GM12864 (cell line): ENCODE data around the gene CCL28.

Experiments used
- DNase-seq: peaks from one replicate; pipeline ENCODE4 v3.0.0-alpha.2; 2011; ENCODE audit warnings: low read depth
- H3K4me3 ChIP-seq: 2 replicates; pipeline ENCODE4 v1.5.1; 2011; ENCODE audit warnings: mild to moderate bottlenecking, low read depth, low read length, control low read depth
- CTCF ChIP-seq: IDR thresholded peaks from 2 replicates; pipeline ENCODE4 v1.5.1; 2011; ENCODE audit warnings: low read depth, mild to moderate bottlenecking, moderate library complexity, low read length, control low read depth, inconsistent platforms; ENCODE audit errors: missing control alignments

The CCL28 gene

GRCh38 chr5:43420241-43420640, 8.1 kb upstream of the CCL28 start:
- no peak for DNase-seq
- no peak for TF ChIP-seq CTCF
- H3K4me3 ChIP-seq = no peak overlapping the region

GRCh38 chr5:43418561-43418960, 6.4 kb upstream of the CCL28 start:
- TF ChIP-seq CTCF = no peak
- DNase-seq = no peak
- H3K4me3 ChIP-seq = no peak overlapping the region

- TF ChIP-seq CTCF = no peak
- H3K4me3 ChIP-seq = no peak overlapping the region
- no peak for DNase-seq
These were observed 4.7 kb upstream of the CCL28 start for GRCh38 chr5:43416803-43417394.

GRCh38 chr5:43415935-43416802, 4.0 kb upstream of the CCL28 start:
- no peak overlapping the region for H3K4me3 ChIP-seq
- no peak for TF ChIP-seq CTCF
- no peak for DNase-seq

- no peak overlapping the region for H3K4me3 ChIP-seq
- no peak for DNase-seq
- no peak for TF ChIP-seq CTCF
These were observed 1.8 kb upstream of the CCL28 start for GRCh38 chr5:43413966-43414365.

GRCh38 chr5:43412644-43413043, 453 bp upstream of the CCL28 start:
- TF ChIP-seq CTCF = no peak
- no peak for DNase-seq

More at GRCh38 chr5:43412644-43413043, 453 bp upstream of the CCL28 start:
- no peak overlapping the region for H3K4me3 ChIP-seq
